PC-3 (cell line): Measurements from ENCODE around the gene GRID2IP. TPM values are rescaled to one million over a fixed set of nuclear protein-coding genes. Genes with fewer than 3 reads are reported as not detected.

ENCODE experiments used
- ATAC-seq: fragments of 200-7000 bp; cut with Tn5 transposase; 2 replicates; pipeline ENCODE4 v1.9.1; 2020; ENCODE audit warnings: mild to moderate bottlenecking, moderate library complexity
- BruUV-seq: library from RNA; stranded (reverse); fragments of 400-500 nt; replicated peaks from 2 replicates; lab custom pipeline; 2021; lab: Mats Ljungman, UMichigan
- CTCF ChIA-PET: fragments of 300-600 bp; sonication (Branson Sonifier 250); formaldehyde crosslinking; loops from one replicate; lab custom pipeline; 2022; ENCODE audit warnings: antibody characterized with exemption; lab: Charles Lee
- POLR2A ChIA-PET: fragments of 300-600 bp; sonication (Branson Sonifier 250); formaldehyde crosslinking; loops from one replicate; lab custom pipeline; 2022; ENCODE audit warnings: antibody characterized with exemption; ENCODE audit not compliant: unreplicated experiment; lab: Charles Lee
- DNase-seq: peaks from one replicate; pipeline ENCODE4 v3.0.0-alpha.2; 2015
- H2AFZ ChIP-seq: fragments of 300-600 bp; sonication (generic); 2 replicates; pipeline ENCODE4 v1.6.0; 2016; ENCODE audit warnings: antibody characterized with exemption, low read length
- H3F3A ChIP-seq: fragments of 300-600 bp; sonication (generic); one replicate; pipeline ENCODE4 v1.6.0; 2017; ENCODE audit warnings: antibody characterized with exemption, low read length, control low read depth, mild to moderate bottlenecking; ENCODE audit not compliant: unreplicated experiment
- H3K27ac ChIP-seq: fragments of 300-600 bp; sonication (generic); 2 replicates; pipeline ENCODE4 v1.5.1; 2016; ENCODE audit warnings: mild to moderate bottlenecking, low read length
- H3K27me3 ChIP-seq: fragments of 300-600 bp; sonication (generic); 2 replicates; pipeline ENCODE4 v1.6.1; 2016; ENCODE audit warnings: low read length, mixed read lengths
- H3K36me3 ChIP-seq: fragments of 300-600 bp; sonication (generic); 2 replicates; pipeline ENCODE4 v1.6.1; 2016; ENCODE audit warnings: low read depth, mixed run types, low read length, mixed read lengths
- H3K4me1 ChIP-seq: fragments of 300-600 bp; sonication (generic); 2 replicates; pipeline ENCODE4 v1.5.1; 2016; ENCODE audit warnings: low read length; ENCODE audit not compliant: insufficient read depth
- H3K4me2 ChIP-seq: fragments of 300-600 bp; sonication (generic); 2 replicates; pipeline ENCODE4 v1.6.0; 2016; ENCODE audit warnings: low read length
- H3K4me3 ChIP-seq: fragments of 300-600 bp; sonication (generic); 2 replicates; pipeline ENCODE4 v1.5.1; 2016; ENCODE audit warnings: mild to moderate bottlenecking, low read length, mixed read lengths
- H3K79me2 ChIP-seq: fragments of 300-600 bp; sonication (generic); 2 replicates; pipeline ENCODE4 v1.6.1; 2017; ENCODE audit warnings: low read length, mixed read lengths
- H3K9ac ChIP-seq: fragments of 300-600 bp; sonication (generic); 2 replicates; pipeline ENCODE4 v1.6.0; 2016; ENCODE audit warnings: mild to moderate bottlenecking, low read length
- H3K9me2 ChIP-seq: fragments of 300-600 bp; sonication (generic); replicated peaks from 2 replicates; pipeline ENCODE4 v1.6.1; 2016; ENCODE audit warnings: mixed run types, low read length, mixed read lengths
- H3K9me3 ChIP-seq: fragments of 300-600 bp; sonication (generic); 2 replicates; pipeline ENCODE4 v1.6.1; 2016; ENCODE audit warnings: low read length, mixed read lengths
- H4K20me1 ChIP-seq: fragments of 300-600 bp; sonication (generic); 2 replicates; pipeline ENCODE4 v1.6.1; 2016; ENCODE audit warnings: low read length, mixed read lengths
- EZH2 ChIP-seq: fragments of 300-600 bp; sonication (generic); IDR thresholded peaks from one replicate; pipeline ENCODE4 v1.6.1; 2017; ENCODE audit warnings: antibody characterized with exemption, mild to moderate bottlenecking, low read length; ENCODE audit not compliant: unreplicated experiment
- EZH2phosphoT487 ChIP-seq: fragments of 300-600 bp; sonication (generic); IDR thresholded peaks from 2 replicates; pipeline ENCODE4 v1.6.1; 2018; ENCODE audit warnings: mild to moderate bottlenecking, antibody characterized with exemption, low read length, borderline replicate concordance
- intact Hi-C: fragments of 100-400 bp; cut with micrococcal nuclease; formaldehyde crosslinking; loops from 2 replicates; pipeline ENCODE4 v1.9.0; 2023
- total RNA-seq: library from RNA; depleted of rRNA; stranded (reverse); fragments of >200 nt; gene quantifications from 2 replicates; pipeline ENCODE4 v1.2.3, GENCODE V29; 2014
- TF ChIP-seq, protein P1 (sequence below): fragments of 300-600 bp; sonication (generic); conservative IDR thresholded peaks from 2 replicates; pipeline ENCODE4 v1.5.1; 2017; ENCODE audit warnings: antibody characterized with exemption, low read depth, mild to moderate bottlenecking, low read length

GRID2IP gene
- total RNA-seq, 1 experiment from 2014 or later, result not detected

DNA sequence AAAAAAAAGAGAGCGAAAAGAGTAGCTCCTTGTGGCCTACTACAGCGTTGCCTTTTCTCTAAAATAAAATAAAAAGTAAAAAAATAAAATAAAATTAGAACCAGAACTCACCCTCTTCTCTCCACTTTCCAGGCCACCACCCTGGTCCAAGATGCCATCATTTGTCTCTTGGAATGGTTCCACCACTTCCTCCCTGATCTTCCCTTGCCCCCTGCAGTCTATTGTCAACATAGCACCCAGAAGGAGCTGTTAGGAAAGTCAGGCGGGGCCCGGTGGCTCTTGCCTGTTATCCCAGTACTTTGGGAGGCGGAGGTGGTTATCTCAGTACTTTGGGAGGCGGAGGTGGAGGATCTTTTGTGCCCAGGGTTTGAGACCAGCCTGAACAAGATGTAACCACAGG lies 7.6 kb upstream of the GRID2IP start:
- Histone ChIP-seq H3K27me3 (no peaks in the 10 kb centered on the region), H3F3A (no peaks in the 10 kb centered on the region), H3K4me2 (no peak overlapping the region), H2AFZ (no peak overlapping the region), H4K20me1 (no peaks in the 10 kb centered on the region), H3K79me2 (no peaks in the 10 kb centered on the region), H3K9me3 (no peaks in the 10 kb centered on the region), H3K9ac (no peak overlapping the region), H3K9me2 (no peaks in the 10 kb centered on the region), H3K27ac (no peak overlapping the region), H3K4me3 (no peak overlapping the region), H3K4me1 (no peaks in the 10 kb centered on the region), H3K36me3 (no peaks in the 10 kb centered on the region)
- POLR2A ChIA-PET, result interaction anchor here (0.6 kb wide), 1 partner anchor 42 kb away, joined by 10 read pairs; no protein-coding TSS in a partner anchor
- peak; percentile 66 for DNase-seq
- TF ChIP-seq, protein P1, sequence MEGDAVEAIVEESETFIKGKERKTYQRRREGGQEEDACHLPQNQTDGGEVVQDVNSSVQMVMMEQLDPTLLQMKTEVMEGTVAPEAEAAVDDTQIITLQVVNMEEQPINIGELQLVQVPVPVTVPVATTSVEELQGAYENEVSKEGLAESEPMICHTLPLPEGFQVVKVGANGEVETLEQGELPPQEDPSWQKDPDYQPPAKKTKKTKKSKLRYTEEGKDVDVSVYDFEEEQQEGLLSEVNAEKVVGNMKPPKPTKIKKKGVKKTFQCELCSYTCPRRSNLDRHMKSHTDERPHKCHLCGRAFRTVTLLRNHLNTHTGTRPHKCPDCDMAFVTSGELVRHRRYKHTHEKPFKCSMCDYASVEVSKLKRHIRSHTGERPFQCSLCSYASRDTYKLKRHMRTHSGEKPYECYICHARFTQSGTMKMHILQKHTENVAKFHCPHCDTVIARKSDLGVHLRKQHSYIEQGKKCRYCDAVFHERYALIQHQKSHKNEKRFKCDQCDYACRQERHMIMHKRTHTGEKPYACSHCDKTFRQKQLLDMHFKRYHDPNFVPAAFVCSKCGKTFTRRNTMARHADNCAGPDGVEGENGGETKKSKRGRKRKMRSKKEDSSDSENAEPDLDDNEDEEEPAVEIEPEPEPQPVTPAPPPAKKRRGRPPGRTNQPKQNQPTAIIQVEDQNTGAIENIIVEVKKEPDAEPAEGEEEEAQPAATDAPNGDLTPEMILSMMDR, result peak; percentile 43
- TF ChIP-seq EZH2phosphoT487, result no peak
- TF ChIP-seq EZH2, result no peak
- peak; percentile 76 for ATAC-seq
- intact Hi-C loops, result no loop called here
- BruUV-seq, result no TSS peak
- CTCF ChIA-PET, result interaction anchor here (0.6 to 1.0 kb wide), 4 partner anchors 16 to 62 kb away, joined by 3 to 7 read pairs (median 5); no protein-coding TSS in a partner anchor

DNA sequence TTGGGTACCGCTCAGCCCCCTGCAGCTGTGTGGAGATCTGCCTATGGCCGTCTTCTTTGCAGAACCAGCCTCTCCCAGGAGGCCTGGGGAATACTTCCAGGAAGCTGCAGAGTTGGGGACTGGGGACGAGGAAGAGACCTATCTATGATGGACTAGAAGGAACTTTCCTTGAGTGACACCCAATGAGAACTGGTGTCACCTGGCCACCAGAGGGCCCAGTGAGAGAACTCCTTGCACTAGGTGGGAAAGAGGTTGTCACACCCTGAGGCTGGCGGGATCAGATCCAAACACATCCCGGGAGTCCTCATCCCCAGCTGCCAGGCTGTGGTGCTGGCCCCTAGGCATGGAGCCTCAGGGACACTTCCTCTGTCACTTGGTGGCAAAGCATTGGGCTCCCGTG lies 4.9 kb upstream of the GRID2IP start:
- H3K9me2 ChIP-seq, result no peaks in the 10 kb centered on the region
- H3K4me2 ChIP-seq, result no peak overlapping the region
- intact Hi-C loops, result no loop called here
- H4K20me1 ChIP-seq, result no peaks in the 10 kb centered on the region
- H3K4me3 ChIP-seq, result no peak overlapping the region
- no peaks in the 10 kb centered on the region for H3F3A ChIP-seq
- DNase-seq, result peak; percentile 43
- no peak overlapping the region for H3K9ac ChIP-seq
- CTCF ChIA-PET, result no interaction called here
- no peaks in the 10 kb centered on the region for H3K27me3 ChIP-seq
- no peaks in the 10 kb centered on the region for H3K9me3 ChIP-seq
- no peaks in the 10 kb centered on the region for H3K4me1 ChIP-seq
- H3K27ac ChIP-seq, result no peak overlapping the region
- no peak overlapping the region for H2AFZ ChIP-seq
- no peak for TF ChIP-seq EZH2phosphoT487
- TF ChIP-seq, protein P1, result peak; percentile 51
- POLR2A ChIA-PET, result no interaction called here
- ATAC-seq, result peak; percentile 57; the same call in 1 of the 2 replicates
- no peaks in the 10 kb centered on the region for H3K36me3 ChIP-seq
- no TSS peak for BruUV-seq
- H3K79me2 ChIP-seq, result no peaks in the 10 kb centered on the region

DNA sequence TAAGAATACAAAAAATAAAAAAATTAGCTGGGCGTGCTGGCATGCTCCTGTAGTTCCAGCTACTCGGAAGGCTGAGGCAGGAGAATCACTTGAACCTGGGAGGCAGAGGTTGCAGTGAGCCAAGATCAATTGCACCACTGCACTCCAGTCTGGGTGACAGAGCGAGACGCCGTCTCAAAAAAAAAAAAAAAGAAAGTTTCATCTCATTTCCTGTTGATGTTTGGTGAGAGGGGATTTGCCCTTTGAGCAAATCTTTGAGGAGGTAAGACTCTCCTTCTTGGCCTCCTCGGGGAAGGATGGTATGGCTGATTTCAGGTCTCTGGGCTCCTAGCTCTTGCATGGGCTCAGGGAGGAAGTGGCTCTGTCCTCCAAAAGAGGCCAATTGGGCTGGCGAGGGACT lies 3.6 kb upstream of the GRID2IP start:
- Histone ChIP-seq H4K20me1 (no peaks in the 10 kb centered on the region), H3K4me3 (no peak overlapping the region), H3K27me3 (no peaks in the 10 kb centered on the region), H2AFZ (no peak overlapping the region), H3K9me3 (no peaks in the 10 kb centered on the region), H3K9ac (no peak overlapping the region), H3K4me1 (no peaks in the 10 kb centered on the region), H3K79me2 (no peaks in the 10 kb centered on the region), H3K27ac (no peak overlapping the region), H3K9me2 (no peaks in the 10 kb centered on the region), H3K36me3 (no peaks in the 10 kb centered on the region), H3F3A (no peaks in the 10 kb centered on the region), H3K4me2 (no peak overlapping the region)
- no TSS peak for BruUV-seq
- ChIA-PET POLR2A (no interaction called here), CTCF (interaction anchor here (0.7 kb wide), 1 partner anchor 804 kb away, joined by 3 read pairs; no protein-coding TSS in a partner anchor)
- no peak for DNase-seq
- intact Hi-C loops, result no loop called here
- TF ChIP-seq EZH2 (no peak), EZH2phosphoT487 (no peak)
- TF ChIP-seq, protein P1, result no peak
- ATAC-seq, result no peak
